ENCODE data around the gene ARAP1. TPM values are rescaled to one million over a fixed set of nuclear protein-coding genes. Genes with fewer than 3 reads are reported as not detected.

Gene ARAP1
- total and polyA plus RNA-seq, 2 of the 8 experiments (the other 6 are each of a cell fraction or from before 2014, with no cell fraction given) = 25.7 to 61.6 TPM

GRCh38 chr11:72777755-72778278 lies 25.6 kb upstream of the ARAP1 start:
- 81% methylated on average over 5 of the region's 5 CpGs; no CpG with 5 or more reads in 1 of the 2 experiments for WGBS, 2 experiments (ENCODE audit: extremely low coverage in 1 of 2, insufficient coverage in 1 of 2, insufficient read length in 1 of 2, insufficient replicate concordance in 2 of 2, low coverage in 1 of 2, low lambda C conversion rate in 2 of 2, missing lambda C conversion rate in 1 of 2)
- H3K79me2 ChIP-seq (ENCODE audit: control insufficient read depth in 1 of 2, insufficient read depth in 2 of 2, low read length in 2 of 2) = no peaks in the 10 kb centered on the region
- no peak overlapping the region for H2BK5ac ChIP-seq (ENCODE audit: low read depth, low read length)
- no peak overlapping the region for H3K9ac ChIP-seq (replicated peaks in 1 of 4; ENCODE audit: extremely low read depth in 1 of 4, low read depth in 3 of 4, low read length in 3 of 4)
- H3K27ac ChIP-seq (ENCODE audit: low read depth, low read length) = no peak overlapping the region
- CTCF ChIA-PET (ENCODE audit: partially characterized antibody) = interaction anchor here (1.5 to 5.9 kb wide), 7 partner anchors 9 to 95 kb away, joined by 4 to 50 read pairs (median 5); partner anchors contain the start of gene STARD10
- H4K20me1 ChIP-seq (replicated peaks in 1 of 2; ENCODE audit: control insufficient read depth in 1 of 2, insufficient read depth in 2 of 2, low read length in 2 of 2) = peaks cover 1 to 3% of the 10 kb centered on the region in 2 experiments
- peaks cover 5 to 19% (median 13%) of the 10 kb centered on the region in 4 experiments for H3K4me1 ChIP-seq (replicated peaks in 1 of 4; ENCODE audit: control insufficient read depth in 3 of 4, insufficient read depth in 4 of 4, low read length in 3 of 4)
- DNase-seq (ENCODE audit: low read depth in 1 of 2, low spot score in 2 of 2) (no peak), FAIRE-seq (no peak)
- H3K36me3 ChIP-seq (ENCODE audit: control insufficient read depth in 2 of 4, insufficient read depth in 4 of 4, low read length in 3 of 4) = no peaks in the 10 kb centered on the region
- POLR2A ChIA-PET (ENCODE audit: partially characterized antibody) = interaction anchor here (1.0 to 1.7 kb wide), 4 partner anchors 9 to 12 kb away, joined by 3 to 5 read pairs (median 4); no protein-coding TSS in a partner anchor
- H3K23ac ChIP-seq (ENCODE audit: insufficient read length) = no peak overlapping the region
- no peak overlapping the region for H2BK20ac ChIP-seq (ENCODE audit: low read length)
- peaks cover 11% of the 10 kb centered on the region for H3K23me2 ChIP-seq (ENCODE audit: low read depth, low read length)
- H2BK15ac ChIP-seq (ENCODE audit: low read length) = no peak overlapping the region
- H3K4me2 ChIP-seq (ENCODE audit: insufficient read depth in 1 of 2, low read depth in 2 of 2, low read length in 2 of 2) = no peak overlapping the region
- H3K4ac ChIP-seq (replicated peaks; ENCODE audit: insufficient read length, low read depth, low read length) = no peak overlapping the region
- no peak overlapping the region for H3K18ac ChIP-seq (ENCODE audit: extremely low read depth, low read length)
- H4K8ac ChIP-seq (ENCODE audit: extremely low read depth, insufficient read depth, low read length) = no peak overlapping the region
- no peak overlapping the region for H2AK5ac ChIP-seq (ENCODE audit: low read depth, low read length)
- H3K14ac ChIP-seq (ENCODE audit: insufficient read length) = no peak overlapping the region
- H3K56ac ChIP-seq (replicated peaks; ENCODE audit: insufficient read length, low read depth, low read length) = no peak overlapping the region
- no peak overlapping the region for H2BK120ac ChIP-seq (replicated peaks; ENCODE audit: low read depth, low read length)
- H2AFZ ChIP-seq (ENCODE audit: low read length) = no peak overlapping the region
- no peak overlapping the region for H4K91ac ChIP-seq (replicated peaks; ENCODE audit: insufficient read length, low read length)
- H3K27me3 ChIP-seq (replicated peaks in 1 of 4; ENCODE audit: control insufficient read depth in 3 of 4, extremely low read depth in 1 of 4, insufficient read depth in 3 of 4, low read length in 3 of 4) = peaks cover 0 to 12% (median 6%) of the 10 kb centered on the region in 4 experiments; a peak in 3 of 7 replicates
- no peak overlapping the region for H4K5ac ChIP-seq (ENCODE audit: insufficient read length, low read depth, low read length)
- no peaks in the 10 kb centered on the region for H3K9me3 ChIP-seq (ENCODE audit: insufficient read depth in 2 of 2, low read depth in 1 of 2, low read length in 1 of 2)
- no peak overlapping the region for H2BK12ac ChIP-seq (ENCODE audit: low read depth, low read length)
- H3K4me3 ChIP-seq (ENCODE audit: extremely low read depth in 1 of 4, insufficient read depth in 2 of 4, low read depth in 3 of 4, low read length in 4 of 4) = no peak overlapping the region
- peaks cover 7% of the 10 kb centered on the region for H3K79me1 ChIP-seq (ENCODE audit: low read depth, low read length)
- no peak for TF ChIP-seq TAF1 (IDR thresholded peaks at IDR 0.05; ENCODE audit: low read depth, low read length)

Measured in H1 (cell line).